SK-N-MC (cell line): ENCODE data around the gene BOLL.

Experiments used
- EZH2 ChIP-seq: fragments of 200-600 bp; sonication (generic); IDR thresholded peaks from one replicate; pipeline ENCODE4 v1.6.1; 2017; ENCODE audit warnings: antibody characterized with exemption
- POLR2AphosphoS5 ChIP-seq: IDR thresholded peaks from 2 replicates; pipeline ENCODE4 v1.6.1; 2012; ENCODE audit warnings: mild to moderate bottlenecking, low read depth, low read length, borderline replicate concordance

DNA sequence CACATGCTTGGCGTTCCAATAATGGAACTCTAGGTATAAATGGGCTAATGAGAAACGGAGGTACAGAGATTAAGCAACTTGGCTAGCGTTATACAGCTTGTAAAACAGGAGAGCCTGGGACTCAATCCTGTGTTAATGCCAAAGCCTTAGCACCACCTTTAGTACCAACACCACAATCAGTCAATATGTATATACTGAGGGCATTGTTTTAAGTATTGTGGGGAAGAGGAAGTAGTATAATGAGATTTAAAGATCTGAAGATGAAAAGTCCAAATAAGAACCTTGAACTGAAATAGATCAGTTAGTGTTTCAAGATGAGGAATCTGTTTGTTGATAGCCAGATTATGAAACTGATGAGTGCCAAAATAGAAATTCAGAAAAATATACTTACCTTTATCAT is 71.8 kb downstream of the BOLL start:
- no peak for TF ChIP-seq EZH2
- TF ChIP-seq POLR2AphosphoS5 = no peak
